Measurements from ENCODE around the gene ACOXL.

The ACOXL gene

GRCh38 chr2:111119822-111120252 lies 387.5 kb downstream of the ACOXL start:
- peak; percentile 9 for DNase-seq

GRCh38 chr2:111120253-111121027 lies 388.1 kb downstream of the ACOXL start, which contains the start of gene BCL2L11:
BCL2L11 (plus strand) TSS chr2:111120914; CDS start chr2:111123746, 2,832 bp downstream.
- DNase-seq: peak; percentile 94

GRCh38 chr2:111121028-111121827 lies 388.9 kb downstream of the ACOXL start:
- peak; percentile 43 for DNase-seq

- DNase-seq: peak; percentile 84
Observed at GRCh38 chr2:111121828-111122630, 389.7 kb downstream of the ACOXL start.

GRCh38 chr2:111122631-111123421 lies 390.5 kb downstream of the ACOXL start:
- peak; percentile 25 for DNase-seq

- DNase-seq: no peak
Observed at GRCh38 chr2:111123751-111124150, 391.4 kb downstream of the ACOXL start.

GRCh38 chr2:111126581-111126980 lies 394.2 kb downstream of the ACOXL start:
- no peak for DNase-seq

GRCh38 chr2:111127351-111127750 lies 395.0 kb downstream of the ACOXL start:
- no peak for DNase-seq

- DNase-seq: no peak
Observed at GRCh38 chr2:111128096-111128495, 395.7 kb downstream of the ACOXL start.

GRCh38 chr2:111133603-111134002 lies 401.2 kb downstream of the ACOXL start:
- DNase-seq: no peak

GRCh38 chr2:111134055-111134454 lies 401.7 kb downstream of the ACOXL start:
- DNase-seq: no peak

GRCh38 chr2:111135237-111135909 lies 403.0 kb downstream of the ACOXL start:
- no peak for DNase-seq

- no peak for DNase-seq
Observed at GRCh38 chr2:111135910-111136297, 403.5 kb downstream of the ACOXL start.

- DNase-seq: no peak
Observed at GRCh38 chr2:111138839-111139238, 406.5 kb downstream of the ACOXL start.

- DNase-seq: no peak
Observed at GRCh38 chr2:111139637-111140317, 407.4 kb downstream of the ACOXL start.

- DNase-seq: no peak
Observed at GRCh38 chr2:111140815-111141214, 408.4 kb downstream of the ACOXL start.

GRCh38 chr2:111142101-111142500 lies 409.7 kb downstream of the ACOXL start:
- no peak for DNase-seq

GRCh38 chr2:111143107-111143842 lies 410.9 kb downstream of the ACOXL start:
- no peak for DNase-seq

- DNase-seq: no peak
Observed at GRCh38 chr2:111143843-111144198, 411.4 kb downstream of the ACOXL start.

GRCh38 chr2:111145103-111145760 lies 412.9 kb downstream of the ACOXL start:
- no peak for DNase-seq
